Measurements from ENCODE around the gene MORC2. TPM values are rescaled to one million over a fixed set of nuclear protein-coding genes. Genes with fewer than 3 reads are reported as not detected.

Gene MORC2
- total RNA-seq, 1 donor from 2014 or later = 18.0 TPM

DNA sequence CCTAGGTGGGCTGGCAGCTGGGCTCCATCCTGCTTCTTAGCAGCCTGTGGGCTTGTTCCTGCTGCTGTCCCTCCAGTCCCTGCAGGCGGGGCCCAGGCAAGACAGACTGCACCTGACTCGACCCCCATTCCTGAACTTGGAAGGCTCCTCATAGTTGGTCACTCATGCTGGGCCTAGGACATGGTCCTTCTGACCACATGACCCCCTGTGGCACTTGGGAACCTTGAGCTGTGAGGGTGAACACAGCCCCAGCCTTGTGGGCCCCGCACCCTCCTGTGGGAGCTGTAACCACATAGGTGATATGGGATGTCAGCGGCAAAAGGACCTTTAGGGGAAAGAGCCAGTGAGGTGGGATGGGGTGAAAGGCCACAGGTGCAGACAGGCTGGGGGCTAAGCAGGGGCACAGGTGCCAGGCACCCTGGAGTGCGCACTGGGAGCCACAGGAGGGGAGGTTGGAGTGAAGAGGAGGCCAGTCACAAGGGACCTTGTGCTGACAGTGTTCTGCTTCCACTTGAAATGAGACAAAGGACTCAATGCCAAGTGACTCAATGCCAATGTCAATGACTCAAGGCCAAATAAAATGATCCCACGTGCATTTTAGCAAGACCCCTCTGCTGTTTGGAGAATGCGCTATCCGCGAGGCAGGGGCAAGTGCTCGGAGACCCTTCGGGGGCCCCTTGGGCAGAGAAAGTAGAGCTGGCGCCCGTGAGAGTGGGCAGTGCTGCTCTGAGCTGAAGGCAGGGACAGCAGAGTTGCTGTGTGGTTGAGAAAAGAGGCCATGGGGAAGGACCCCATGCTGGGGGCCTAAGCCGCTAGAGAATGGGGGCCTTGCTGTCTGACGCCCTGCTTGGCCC is 90.7 kb downstream of the MORC2 start:
- no peak overlapping the region for H3K4me3 ChIP-seq
- DNase-seq = no peak
- no peaks in the 10 kb centered on the region for H3K9me3 ChIP-seq (replicated peaks)
- no peaks in the 10 kb centered on the region for H3K27me3 ChIP-seq (ENCODE audit: low read depth)
- H3K27ac ChIP-seq (replicated peaks) = peak overlapping the region; percentile 85
- intact Hi-C loops (cut with micrococcal nuclease) = no loop called here
- H3K4me1 ChIP-seq = peaks cover 72% of the 10 kb centered on the region
- TF ChIP-seq, protein P1, sequence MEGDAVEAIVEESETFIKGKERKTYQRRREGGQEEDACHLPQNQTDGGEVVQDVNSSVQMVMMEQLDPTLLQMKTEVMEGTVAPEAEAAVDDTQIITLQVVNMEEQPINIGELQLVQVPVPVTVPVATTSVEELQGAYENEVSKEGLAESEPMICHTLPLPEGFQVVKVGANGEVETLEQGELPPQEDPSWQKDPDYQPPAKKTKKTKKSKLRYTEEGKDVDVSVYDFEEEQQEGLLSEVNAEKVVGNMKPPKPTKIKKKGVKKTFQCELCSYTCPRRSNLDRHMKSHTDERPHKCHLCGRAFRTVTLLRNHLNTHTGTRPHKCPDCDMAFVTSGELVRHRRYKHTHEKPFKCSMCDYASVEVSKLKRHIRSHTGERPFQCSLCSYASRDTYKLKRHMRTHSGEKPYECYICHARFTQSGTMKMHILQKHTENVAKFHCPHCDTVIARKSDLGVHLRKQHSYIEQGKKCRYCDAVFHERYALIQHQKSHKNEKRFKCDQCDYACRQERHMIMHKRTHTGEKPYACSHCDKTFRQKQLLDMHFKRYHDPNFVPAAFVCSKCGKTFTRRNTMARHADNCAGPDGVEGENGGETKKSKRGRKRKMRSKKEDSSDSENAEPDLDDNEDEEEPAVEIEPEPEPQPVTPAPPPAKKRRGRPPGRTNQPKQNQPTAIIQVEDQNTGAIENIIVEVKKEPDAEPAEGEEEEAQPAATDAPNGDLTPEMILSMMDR (IDR thresholded peaks at IDR 0.05; ENCODE audit: borderline replicate concordance) = no peak
- H3K36me3 ChIP-seq = no peaks in the 10 kb centered on the region

DNA sequence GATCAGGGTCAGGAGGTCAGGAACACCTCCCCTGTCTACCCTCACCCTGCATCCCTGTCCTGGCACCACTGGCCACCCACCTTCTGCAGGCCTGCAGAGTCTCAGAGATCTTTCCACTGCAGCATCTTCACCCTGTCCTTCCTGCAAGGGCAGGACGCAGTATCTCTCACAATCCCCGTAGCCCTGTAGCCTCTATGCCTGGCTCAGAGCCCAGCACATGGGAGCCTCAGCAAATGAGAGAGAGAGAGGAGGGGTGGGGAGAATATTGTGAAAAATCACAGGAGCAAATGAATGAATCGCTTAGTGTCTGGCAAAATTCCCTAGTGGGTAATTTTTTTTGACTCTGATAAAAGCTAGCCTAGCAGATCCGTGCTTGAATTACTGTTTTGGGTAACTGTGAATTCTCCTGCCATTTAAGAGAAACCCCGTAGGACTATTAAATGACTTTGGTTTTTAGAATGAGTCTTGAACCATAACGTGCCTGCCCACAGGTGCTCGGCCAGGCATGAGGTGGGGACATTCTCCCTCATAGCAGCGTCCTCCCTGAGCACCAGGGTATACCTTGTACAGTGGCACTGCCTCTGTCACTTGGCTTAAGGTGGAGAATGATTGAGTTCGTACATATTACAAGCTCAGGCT is 91.5 kb downstream of the MORC2 start:
- no peaks in the 10 kb centered on the region for H3K36me3 ChIP-seq
- TF ChIP-seq, protein P1 (IDR thresholded peaks at IDR 0.05; ENCODE audit: borderline replicate concordance) = no peak
- H3K4me3 ChIP-seq = no peak overlapping the region
- H3K4me1 ChIP-seq = peaks cover 65% of the 10 kb centered on the region
- H3K27ac ChIP-seq (replicated peaks) = peak overlapping the region; percentile 85
- no peaks in the 10 kb centered on the region for H3K27me3 ChIP-seq (ENCODE audit: low read depth)
- intact Hi-C loops (cut with micrococcal nuclease) = no loop called here
- H3K9me3 ChIP-seq (replicated peaks) = no peaks in the 10 kb centered on the region
- peak; percentile 66 for DNase-seq

GRCh38 chr22:30876221-30876751 is 92.3 kb downstream of the MORC2 start:
- DNase-seq = no peak
- H3K27ac ChIP-seq (replicated peaks) = peak overlapping the region; percentile 85

GRCh38 chr22:30875481-30876215 is 92.9 kb downstream of the MORC2 start:
- TF ChIP-seq, protein P1 (IDR thresholded peaks at IDR 0.05; ENCODE audit: borderline replicate concordance) = no peak
- intact Hi-C loops (cut with micrococcal nuclease) = no loop called here
- Histone ChIP-seq H3K27ac (replicated peaks) (peak overlapping the region; percentile 85), H3K4me1 (peaks cover 52% of the 10 kb centered on the region), H3K9me3 (replicated peaks) (no peaks in the 10 kb centered on the region), H3K4me3 (no peak overlapping the region), H3K36me3 (no peaks in the 10 kb centered on the region), H3K27me3 (ENCODE audit: low read depth) (no peaks in the 10 kb centered on the region)
- peak; percentile 76 for DNase-seq

More at GRCh38 chr22:30876221-30876751, 92.3 kb downstream of the MORC2 start:
- Histone ChIP-seq H3K27me3 (ENCODE audit: low read depth) (no peaks in the 10 kb centered on the region), H3K9me3 (replicated peaks) (no peaks in the 10 kb centered on the region), H3K4me1 (peaks cover 58% of the 10 kb centered on the region), H3K4me3 (no peak overlapping the region), H3K36me3 (no peaks in the 10 kb centered on the region)
- intact Hi-C loops (cut with micrococcal nuclease) = no loop called here
- TF ChIP-seq, protein P1 (IDR thresholded peaks at IDR 0.05; ENCODE audit: borderline replicate concordance) = no peak

Other genes starting within 250 kb of the MORC2 start
- gene TUG1, start 491 bp upstream of the MORC2 start, total RNA-seq = 33.6 TPM
- 245 TPM for gene SMTN, start 112.5 kb upstream of the MORC2 start, total RNA-seq
- 51.5 TPM for gene SELENOM, start 138.8 kb upstream of the MORC2 start, total RNA-seq
- 20.7 TPM for gene INPP5J, start 154.2 kb upstream of the MORC2 start, total RNA-seq
- not detected for gene PLA2G3, start 171.7 kb upstream of the MORC2 start, total RNA-seq
- 19.2 TPM for gene RNF185, start 191.4 kb upstream of the MORC2 start, total RNA-seq
- gene LIMK2, start 243.5 kb upstream of the MORC2 start, total RNA-seq = 8.0 TPM

Data from left ventricle myocardium inferior (tissue), 1 donor.